SU-DHL-6 (cell line): ENCODE measurements around the gene ROS1.

Experiments
- CTCF ChIP-seq: fragments of 200-600 bp; sonication (generic); IDR thresholded peaks from one replicate; pipeline ENCODE4 v1.5.1; 2017; ENCODE audit warnings: antibody characterized with exemption, mild to moderate bottlenecking, low read length, moderate library complexity; ENCODE audit not compliant: insufficient read depth, poor library complexity, severe bottlenecking
- EZH2phosphoT487 ChIP-seq: fragments of 200-600 bp; sonication (generic), shearing (Covaris generic); conservative IDR thresholded peaks from 2 replicates; pipeline ENCODE4 v1.6.1; 2018; ENCODE audit warnings: mild to moderate bottlenecking, antibody characterized with exemption, low read length, moderate library complexity, mixed read lengths

GRCh38 chr6:117264692-117265409 is 160.9 kb downstream of the ROS1 start:
- TF ChIP-seq CTCF (no peak), EZH2phosphoT487 (no peak)
